ENCODE results near the gene SYT17.
"Not testable (repeated sequence)": the region's sequence is repeated elsewhere in the genome, so short reads cannot be mapped to it uniquely, and the experiment has no call there.

SYT17 gene

GRCh38 chr16:19184823-19185509, 16.9 kb downstream of the SYT17 start:
- no peak for TF ChIP-seq CTCF (IDR thresholded peaks at IDR 0.05; ENCODE audit: low read length)
- no peak for TF ChIP-seq EZH2 (IDR thresholded peaks at IDR 0.05; ENCODE audit: borderline replicate concordance, low read length)
- Histone ChIP-seq H3K9me2 (ENCODE audit: low read depth, low read length) (no peaks in the 10 kb centered on the region), H3K4me1 (ENCODE audit: insufficient read depth, low read length, severe bottlenecking) (no peaks in the 10 kb centered on the region), H3K4me3 (ENCODE audit: low read depth, low read length, poor library complexity, severe bottlenecking) (no peak overlapping the region), H3K79me2 (ENCODE audit: insufficient read depth, low read length) (no peaks in the 10 kb centered on the region), H3K9me3 (ENCODE audit: low read length) (no peaks in the 10 kb centered on the region), H2AFZ (ENCODE audit: low read length) (no peak overlapping the region), H3K4me2 (ENCODE audit: low read length) (no peak overlapping the region), H4K20me1 (ENCODE audit: insufficient read depth, low read length) (no peaks in the 10 kb centered on the region), H3K27me3 (ENCODE audit: insufficient read depth, low read length) (no peaks in the 10 kb centered on the region), H3F3A (ENCODE audit: insufficient read depth, low read length) (no peaks in the 10 kb centered on the region), H3K9ac (ENCODE audit: low read length) (no peak overlapping the region), H3K36me3 (ENCODE audit: insufficient read depth, low read length) (no peaks in the 10 kb centered on the region), H3K27ac (ENCODE audit: low read depth, low read length, poor library complexity, severe bottlenecking) (no peak overlapping the region)

- Histone ChIP-seq H3K9ac (ENCODE audit: low read length) (no peak overlapping the region), H3K9me3 (ENCODE audit: low read length) (no peaks in the 10 kb centered on the region), H3F3A (ENCODE audit: insufficient read depth, low read length) (no peaks in the 10 kb centered on the region), H3K4me3 (ENCODE audit: low read depth, low read length, poor library complexity, severe bottlenecking) (no peak overlapping the region), H2AFZ (ENCODE audit: low read length) (no peak overlapping the region), H3K4me2 (ENCODE audit: low read length) (no peak overlapping the region), H3K27me3 (ENCODE audit: insufficient read depth, low read length) (no peaks in the 10 kb centered on the region), H3K4me1 (ENCODE audit: insufficient read depth, low read length, severe bottlenecking) (no peaks in the 10 kb centered on the region), H3K27ac (ENCODE audit: low read depth, low read length, poor library complexity, severe bottlenecking) (no peak overlapping the region), H3K9me2 (ENCODE audit: low read depth, low read length) (no peaks in the 10 kb centered on the region), H3K36me3 (ENCODE audit: insufficient read depth, low read length) (no peaks in the 10 kb centered on the region), H4K20me1 (ENCODE audit: insufficient read depth, low read length) (no peaks in the 10 kb centered on the region), H3K79me2 (ENCODE audit: insufficient read depth, low read length) (no peaks in the 10 kb centered on the region)
- no peak for TF ChIP-seq EZH2 (IDR thresholded peaks at IDR 0.05; ENCODE audit: borderline replicate concordance, low read length)
- TF ChIP-seq CTCF (IDR thresholded peaks at IDR 0.05; ENCODE audit: low read length): no peak
These were observed 17.4 kb downstream of the SYT17 start for GRCh38 chr16:19185510-19185851.

- H3K27ac ChIP-seq (ENCODE audit: low read depth, low read length, poor library complexity, severe bottlenecking): no peak overlapping the region
- TF ChIP-seq CTCF (IDR thresholded peaks at IDR 0.05; ENCODE audit: low read length) (no peak), EZH2 (IDR thresholded peaks at IDR 0.05; ENCODE audit: borderline replicate concordance, low read length) (no peak)
- H3K79me2 ChIP-seq (ENCODE audit: insufficient read depth, low read length): no peaks in the 10 kb centered on the region
- H3K9me2 ChIP-seq (ENCODE audit: low read depth, low read length): no peaks in the 10 kb centered on the region
- no peak overlapping the region for H3K9ac ChIP-seq (ENCODE audit: low read length)
- no peaks in the 10 kb centered on the region for H3K9me3 ChIP-seq (ENCODE audit: low read length)
- no peak overlapping the region for H3K4me2 ChIP-seq (ENCODE audit: low read length)
- no peaks in the 10 kb centered on the region for H3K36me3 ChIP-seq (ENCODE audit: insufficient read depth, low read length)
- H2AFZ ChIP-seq (ENCODE audit: low read length): no peak overlapping the region
- no peak overlapping the region for H3K4me3 ChIP-seq (ENCODE audit: low read depth, low read length, poor library complexity, severe bottlenecking)
- H3K27me3 ChIP-seq (ENCODE audit: insufficient read depth, low read length): no peaks in the 10 kb centered on the region
- no peaks in the 10 kb centered on the region for H3K4me1 ChIP-seq (ENCODE audit: insufficient read depth, low read length, severe bottlenecking)
- H3F3A ChIP-seq (ENCODE audit: insufficient read depth, low read length): no peaks in the 10 kb centered on the region
- H4K20me1 ChIP-seq (ENCODE audit: insufficient read depth, low read length): no peaks in the 10 kb centered on the region
These were observed 18.4 kb downstream of the SYT17 start for GRCh38 chr16:19186408-19186807.

- H3K27me3 ChIP-seq (ENCODE audit: insufficient read depth, low read length); H3K9ac ChIP-seq (ENCODE audit: low read length); H3K4me3 ChIP-seq (ENCODE audit: low read depth, low read length, poor library complexity, severe bottlenecking); H3K36me3 ChIP-seq (ENCODE audit: insufficient read depth, low read length); H3K4me1 ChIP-seq (ENCODE audit: insufficient read depth, low read length, severe bottlenecking); H3K4me2 ChIP-seq (ENCODE audit: low read length); H3K9me3 ChIP-seq (ENCODE audit: low read length); H3F3A ChIP-seq (ENCODE audit: insufficient read depth, low read length); H2AFZ ChIP-seq (ENCODE audit: low read length); H3K27ac ChIP-seq (ENCODE audit: low read depth, low read length, poor library complexity, severe bottlenecking); H3K9me2 ChIP-seq (ENCODE audit: low read depth, low read length); H3K79me2 ChIP-seq (ENCODE audit: insufficient read depth, low read length); H4K20me1 ChIP-seq (ENCODE audit: insufficient read depth, low read length): not testable (repeated sequence)
These were observed 19.9 kb downstream of the SYT17 start for GRCh38 chr16:19187961-19188360.

Data from OCI-LY1 (cell line).